Fibroblast of the aortic adventitia (primary cell): Measurements from ENCODE around the gene COQ10B. TPM values are rescaled to one million over a fixed set of nuclear protein-coding genes. Genes with fewer than 3 reads are reported as not detected.
A peak's percentile ranks its signal among the peaks of the same experiment; 100 is the strongest.

Source experiments
- DNase-seq: peaks from one replicate; pipeline ENCODE4 v3.0.0-alpha.2; 2010; ENCODE audit warnings: low read depth
- H3K4me3 ChIP-seq: 2 replicates; pipeline ENCODE4 v1.5.1; 2011; ENCODE audit warnings: low read depth, mild to moderate bottlenecking, control low read depth, low read length, moderate library complexity
- total RNA-seq: library from RNA; depleted of rRNA; stranded (reverse); fragments of >200 nt; gene quantifications from 2 replicates; pipeline ENCODE4 v1.2.3, GENCODE V29; 2012; ENCODE audit warnings: low replicate concordance
- TF ChIP-seq, protein P1 (sequence below): IDR thresholded peaks from 2 replicates; pipeline ENCODE4 v1.5.1; 2011; ENCODE audit warnings: mild to moderate bottlenecking, low read length, control low read depth, inconsistent platforms; ENCODE audit not compliant: insufficient read depth

Gene COQ10B
- total RNA-seq, 1 donor = 56.6 TPM

DNA sequence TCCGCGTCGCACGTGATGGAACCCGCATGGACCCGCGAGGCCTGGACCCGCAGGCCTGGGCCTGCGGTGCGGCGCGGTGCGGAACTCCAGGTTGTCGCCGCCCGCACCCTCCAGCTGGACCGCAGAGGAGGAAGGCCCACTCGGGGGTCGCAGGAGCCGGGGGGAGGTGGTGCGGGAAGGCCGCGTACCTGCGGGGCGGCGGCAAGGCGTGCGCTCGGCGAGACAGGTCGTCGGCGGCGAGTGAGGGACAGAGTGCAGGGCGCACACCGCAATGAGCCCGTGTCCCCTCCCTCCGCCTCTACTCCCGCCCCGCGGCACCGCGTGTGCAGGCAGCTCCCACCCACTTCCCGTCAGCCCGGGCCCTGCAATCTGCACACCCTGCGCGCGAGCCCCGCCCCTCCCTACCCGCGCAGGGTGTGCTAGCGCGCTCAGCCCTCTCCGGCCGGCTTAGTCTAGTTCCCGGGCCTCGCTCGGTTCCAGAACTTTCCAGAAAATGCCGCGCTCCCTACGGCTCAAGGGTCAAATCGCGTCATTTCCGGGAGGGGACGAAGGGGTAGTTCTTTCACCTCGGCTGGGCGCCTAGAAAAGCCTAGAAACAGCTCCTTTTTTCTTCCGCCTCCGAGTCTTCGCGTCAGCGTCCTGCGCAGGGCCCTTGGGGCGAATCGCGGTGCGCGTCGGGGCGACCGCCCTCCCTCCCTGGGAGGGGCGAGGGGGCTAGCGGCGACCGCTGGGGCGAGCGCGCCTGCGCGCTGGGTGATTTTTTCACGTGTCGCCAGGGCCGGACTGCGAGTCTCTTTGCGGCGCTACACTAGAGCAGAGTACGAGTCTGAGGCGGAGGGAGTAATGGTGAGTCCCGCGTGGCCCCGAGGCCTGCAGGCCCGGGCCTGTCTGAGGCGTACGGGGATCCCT, 46.5 kb downstream of the COQ10B start, which contains the start of the genes HSPD1 and HSPE1:
Gene HSPD1 (minus strand): TSS at position 247 of the 909 bp plus-strand sequence. CDS start 992 bp downstream, outside the sequence.
Gene HSPE1 (plus strand): TSS at position 786 of the 909 bp plus-strand sequence. CDS start 58 bp downstream, at position 844.
- TF ChIP-seq, protein P1, sequence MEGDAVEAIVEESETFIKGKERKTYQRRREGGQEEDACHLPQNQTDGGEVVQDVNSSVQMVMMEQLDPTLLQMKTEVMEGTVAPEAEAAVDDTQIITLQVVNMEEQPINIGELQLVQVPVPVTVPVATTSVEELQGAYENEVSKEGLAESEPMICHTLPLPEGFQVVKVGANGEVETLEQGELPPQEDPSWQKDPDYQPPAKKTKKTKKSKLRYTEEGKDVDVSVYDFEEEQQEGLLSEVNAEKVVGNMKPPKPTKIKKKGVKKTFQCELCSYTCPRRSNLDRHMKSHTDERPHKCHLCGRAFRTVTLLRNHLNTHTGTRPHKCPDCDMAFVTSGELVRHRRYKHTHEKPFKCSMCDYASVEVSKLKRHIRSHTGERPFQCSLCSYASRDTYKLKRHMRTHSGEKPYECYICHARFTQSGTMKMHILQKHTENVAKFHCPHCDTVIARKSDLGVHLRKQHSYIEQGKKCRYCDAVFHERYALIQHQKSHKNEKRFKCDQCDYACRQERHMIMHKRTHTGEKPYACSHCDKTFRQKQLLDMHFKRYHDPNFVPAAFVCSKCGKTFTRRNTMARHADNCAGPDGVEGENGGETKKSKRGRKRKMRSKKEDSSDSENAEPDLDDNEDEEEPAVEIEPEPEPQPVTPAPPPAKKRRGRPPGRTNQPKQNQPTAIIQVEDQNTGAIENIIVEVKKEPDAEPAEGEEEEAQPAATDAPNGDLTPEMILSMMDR = no peak

DNA sequence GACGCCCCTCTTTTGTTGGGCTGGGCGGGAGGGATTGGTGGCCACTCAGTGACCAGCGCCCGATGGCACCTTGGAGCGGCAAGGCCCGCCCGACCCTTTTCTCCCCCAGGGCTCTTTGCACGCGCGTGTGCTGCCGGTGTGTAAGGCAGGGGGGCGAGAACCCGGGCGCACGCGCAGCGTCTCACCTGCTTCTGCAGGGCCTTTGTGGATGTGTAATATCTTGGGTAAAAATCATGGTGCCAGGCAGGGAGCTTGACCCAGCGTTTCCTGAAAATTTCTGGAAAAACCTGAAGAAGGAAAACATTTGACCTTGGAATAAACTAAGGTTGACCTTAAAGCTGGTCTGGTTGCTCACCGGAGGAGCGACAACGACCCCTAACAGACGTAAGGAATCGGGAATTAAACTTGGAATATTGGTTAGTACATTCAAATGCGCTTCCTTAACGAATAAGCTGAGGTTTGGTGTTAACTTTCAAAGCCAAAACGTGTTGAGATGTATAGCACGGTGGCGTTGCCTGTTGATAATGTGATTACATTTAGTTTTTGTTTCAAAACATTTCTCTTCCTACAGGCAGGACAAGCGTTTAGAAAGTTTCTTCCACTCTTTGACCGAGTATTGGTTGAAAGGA, 47.3 kb downstream of the COQ10B start:
- TF ChIP-seq, protein P1 = no peak
- DNase-seq = peak; percentile 19
- H3K4me3 ChIP-seq = peak overlapping the region; percentile 90

More for the DNA sequence above, 46.5 kb downstream of the COQ10B start, which contains the start of the genes HSPD1 and HSPE1:
- peak; percentile 99 for DNase-seq
- peak within 1 kb of the TSS; percentile 90 for H3K4me3 ChIP-seq

DNA sequence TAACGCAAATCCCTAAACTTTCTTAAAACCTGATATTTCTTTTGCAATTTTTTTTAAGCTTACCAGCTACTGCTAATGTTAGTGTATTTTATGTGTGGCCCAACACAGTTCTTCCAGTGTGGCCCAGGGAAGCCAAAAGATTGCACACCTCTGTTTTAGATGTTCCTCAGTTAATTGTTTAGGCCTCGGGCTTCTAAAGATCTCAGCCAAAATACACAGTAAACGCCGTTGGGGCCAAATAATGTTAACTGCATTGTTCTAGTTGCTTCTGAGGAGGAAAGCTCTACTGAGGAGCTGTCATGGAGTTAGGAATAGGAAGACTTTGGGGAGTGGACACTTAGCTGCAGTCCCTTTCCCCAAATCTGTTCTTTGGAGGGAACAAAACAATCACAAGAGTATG, 48.8 kb downstream of the COQ10B start:
- H3K4me3 ChIP-seq = peak overlapping the region; percentile 90
- DNase-seq = no peak
- TF ChIP-seq, protein P1 = no peak

DNA sequence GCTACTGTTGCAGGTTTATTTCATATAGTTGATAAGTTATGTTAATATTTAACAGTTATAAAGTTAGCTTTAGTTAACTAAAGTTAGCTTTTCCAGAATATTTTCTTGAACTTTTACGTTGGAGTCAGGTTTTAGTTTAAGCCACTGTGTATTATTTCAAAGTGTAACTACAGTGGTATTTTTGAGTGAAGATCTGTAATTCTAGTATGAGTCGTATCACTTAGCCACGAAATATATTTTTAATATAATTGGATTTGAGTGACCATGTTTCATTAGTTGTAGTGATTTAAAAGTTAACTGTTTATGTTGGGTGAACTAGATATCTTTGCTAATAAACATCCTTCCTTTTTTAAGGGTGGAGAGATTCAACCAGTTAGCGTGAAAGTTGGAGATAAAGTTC, 49.3 kb downstream of the COQ10B start:
- no peak overlapping the region for H3K4me3 ChIP-seq
- TF ChIP-seq, protein P1 = no peak
- DNase-seq = no peak

DNA sequence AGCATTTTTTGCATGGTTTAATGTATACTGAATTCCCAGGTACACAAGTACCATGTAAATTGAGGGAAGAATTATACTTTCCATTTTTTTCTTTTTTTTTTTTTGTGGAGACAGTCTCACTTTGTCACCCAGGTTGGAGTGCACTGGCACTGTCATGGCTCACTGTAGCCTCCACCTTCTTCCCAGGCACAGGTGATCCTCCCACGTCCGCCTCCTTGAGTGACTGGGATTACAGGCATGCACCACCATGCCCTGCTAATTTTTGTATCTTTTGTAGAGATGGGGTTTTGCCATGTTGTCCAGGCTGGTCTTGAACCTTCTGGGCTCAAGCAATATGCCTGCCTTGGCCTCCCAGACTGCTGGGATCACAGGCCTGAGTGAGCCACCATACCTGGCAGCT, 50.6 kb downstream of the COQ10B start:
- no peak for DNase-seq
- TF ChIP-seq, protein P1 = no peak

DNA sequence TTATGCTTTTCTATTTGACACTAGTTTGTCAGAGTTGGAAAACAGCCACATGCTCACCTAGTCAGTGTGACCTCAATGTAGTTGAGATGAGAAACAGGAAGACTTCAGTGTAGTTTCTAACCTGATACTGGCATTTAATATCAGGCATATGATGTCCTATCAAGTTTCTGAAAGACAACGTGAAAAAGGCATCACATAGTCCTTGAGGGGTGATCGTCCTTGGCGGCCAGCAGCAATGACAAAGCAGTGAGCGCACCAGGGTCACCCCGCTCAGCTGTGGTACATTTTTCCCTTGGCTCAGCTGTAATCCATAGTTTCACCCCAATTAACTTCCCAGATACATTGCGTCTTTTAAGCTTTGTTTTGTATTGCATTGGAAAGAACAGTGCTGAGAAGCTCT, 51.2 kb downstream of the COQ10B start:
- TF ChIP-seq, protein P1 = no peak
- DNase-seq = no peak
- H3K4me3 ChIP-seq = no peak overlapping the region

More for the DNA sequence above, 50.6 kb downstream of the COQ10B start:
- H3K4me3 ChIP-seq = no peak overlapping the region
